UCSD-AML1 (cell line): ENCODE measurements around the gene FITM1.

ENCODE experiments used
- DNase-seq: peaks from one replicate; lab custom pipeline; 2025; ENCODE audit not compliant: unreplicated experiment; lab: John Stamatoyannopoulos, UW

The FITM1 gene

DNA sequence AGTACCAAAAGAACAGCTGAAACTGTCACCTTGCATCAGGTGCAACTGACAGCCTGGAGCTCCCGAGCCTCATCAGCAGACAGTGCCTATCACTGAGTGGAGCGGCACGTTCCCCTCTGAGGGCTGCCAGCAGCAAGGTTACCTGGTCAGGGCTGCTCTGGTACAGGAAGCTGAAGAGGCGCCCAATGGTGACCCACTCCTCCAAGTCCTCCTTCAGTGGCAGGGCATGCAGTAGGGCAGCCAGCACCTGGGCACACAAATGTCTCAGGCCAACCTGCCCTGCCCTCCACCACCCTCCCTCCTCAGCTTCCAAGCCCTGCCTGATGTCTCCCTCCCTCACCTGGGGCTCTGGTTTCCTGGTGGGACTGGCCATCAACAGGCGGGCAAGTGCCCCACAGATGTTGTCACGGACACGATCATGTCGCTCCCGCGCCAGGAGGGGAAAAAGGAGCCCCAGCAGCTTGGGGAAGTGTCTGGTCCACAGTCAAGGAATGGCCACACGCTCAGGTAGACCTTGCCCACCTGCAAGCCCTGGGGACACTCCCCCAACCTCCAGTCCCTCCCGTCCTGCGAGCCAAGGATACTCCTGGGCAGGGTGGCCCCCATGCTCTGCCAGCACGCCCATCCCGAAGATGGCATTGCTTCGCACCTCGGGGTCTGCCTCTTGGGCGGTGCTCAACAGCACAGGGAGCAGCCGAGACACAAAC lies 51.1 kb downstream of the FITM1 start:
- DNase-seq: no peak
